Heart right ventricle (tissue), 16 donors: Measurements from ENCODE around the gene FHL3. TPM values are rescaled to one million over a fixed set of nuclear protein-coding genes. Genes with fewer than 3 reads are reported as not detected.

ENCODE experiments used
- ATAC-seq, 8 donors: fragments of 200-7000 bp; cut with Tn5 transposase; one replicate each; pipeline ENCODE4 v1.9.1; 2020; ENCODE audit warnings: mild to moderate bottlenecking in 8 of 8, moderate library complexity in 8 of 8, moderate number of reproducible peaks in 1 of 8
- DNase-seq, 2 donors: peaks; one replicate each; pipeline ENCODE4 v3.0.0-alpha.2; 2020
- H3K27ac ChIP-seq, 10 donors: fragments of 200-600 bp; sonication (generic) in 2 of 10; one replicate each; pipeline versions ENCODE4 v1.5.0 to v1.8.0; 2020 to 2022; ENCODE audit warnings: mild to moderate bottlenecking in 3 of 10
- H3K27me3 ChIP-seq, 7 donors: fragments of 200-600 bp; one replicate each; pipeline ENCODE4 v1.8.0; 2021 to 2022; ENCODE audit warnings: mild to moderate bottlenecking in 2 of 7
- H3K36me3 ChIP-seq, 9 donors: fragments of 200-600 bp; sonication (generic) in 1 of 9; one replicate each; pipeline versions ENCODE4 v1.5.0 to v1.8.0; 2020 to 2022; ENCODE audit warnings: mild to moderate bottlenecking in 2 of 9
- H3K4me1 ChIP-seq, 9 donors: fragments of 200-600 bp; sonication (generic) in 1 of 9; one replicate each; pipeline versions ENCODE4 v1.5.0 to v1.8.0; 2020 to 2022; ENCODE audit warnings: mild to moderate bottlenecking in 4 of 9
- H3K4me3 ChIP-seq, 10 donors: fragments of 200-600 bp; sonication (generic) in 2 of 10; one replicate each; pipeline versions ENCODE4 v1.5.0 to v1.8.0; 2020 to 2022; ENCODE audit warnings: mild to moderate bottlenecking in 7 of 10, moderate library complexity in 2 of 10
- H3K9me3 ChIP-seq, 11 donors: fragments of 200-600 bp in 10 of 11; sonication (generic) in 2 of 11; one replicate each; pipeline versions ENCODE4 v1.5.0 to v1.8.0; 2013 to 2022; ENCODE audit warnings: mild to moderate bottlenecking in 2 of 11, control low read depth in 1 of 11, moderate library complexity in 1 of 11
- WGBS, 2 donors: extraction: QIAGEN DNeasy Blood & Tissue Kit; methylation state at CpG; one replicate each; pipeline ENCODE4 v1.1.7; 2013; ENCODE audit warnings: inconsistent platforms in 1 of 2; 5-methylcytosine and 5-hydroxymethylcytosine counted together
- intact Hi-C, 10 donors: fragments of 100-400 bp; cut with DNase I; formaldehyde crosslinking; loops; one replicate each; pipeline versions ENCODE4 v1.11.1 to v1.14.2; 2022
- polyA plus RNA-seq, 2 donors: library from polyadenylated mRNA; stranded (reverse); fragments of 200-250 nt; gene quantifications; one replicate each; pipeline ENCODE4 v1.2.3, GENCODE V29; 2013
- total RNA-seq, 10 donors: library from RNA; stranded (reverse); fragmentation: NEBNext Ultra II Directional in 3 of 10; extraction: Animal tissue kit (Norgen Biotek cat#: 25700) in 3 of 10; gene quantifications; one replicate each; pipeline versions ENCODE4 v1.2.1 to v1.2.4, GENCODE V29; 2021 to 2023
- TF ChIP-seq, protein P1 (sequence below), 9 donors: fragments of 200-600 bp; sonication (generic) in 2 of 9; IDR thresholded peaks; one replicate each; pipeline versions ENCODE4 v1.5.0 to v1.8.0; 2021 to 2022; ENCODE audit warnings: antibody characterized with exemption in 9 of 9, mild to moderate bottlenecking in 5 of 9, moderate library complexity in 1 of 9
- donor health status: Arrhythmogenic right ventricular cardiomyopathy.
- donor health status: ischemic (EF 13 %, LVEDD 7.1; RV severe dilation, severe dysfunction).
- donor health status: healthy with polysubstance abuse.
- donor health status: DM: no; HTN: yes; CAD: no.
- donor health status: DM: no; HTN: no; CAD: no.
- donor health status: ischemic (EF 25% LVEDD 6.9; RV normal size, moderate dysfunction).
- donor health status: ischemic (EF 25% LVEDD 5.7; RV mildly dilated, moderate dysfunction).
- donor health status: healthy.
- donor health status: DM: yes; HTN: yes; CAD: no.
- donor health status: Ischemic cardiomyopathy.
- donor health status: ischemic (EF 35%, LVEDD 5.7; RV mildly dilated, moderate dysfunction).
- donor health status: nonischemic (EF 11% LVEDD 7.7; RV severe dilation, severe dysfunction).
- donor health status: DM: yes; HTN: yes; CAD: no.
- donor health status: PGD.
- donor health status: ischemic (EF 29% LVEDD 5.4; RV normal size, mild dysfunction).
- donor health status: nonischemic (EF 23%, LVEDD 6.1; RV moderate dilation, normal function).

The FHL3 gene
- total and polyA plus RNA-seq, 12 donors, result 5.8 to 23.8 (median 9.1) TPM

DNA sequence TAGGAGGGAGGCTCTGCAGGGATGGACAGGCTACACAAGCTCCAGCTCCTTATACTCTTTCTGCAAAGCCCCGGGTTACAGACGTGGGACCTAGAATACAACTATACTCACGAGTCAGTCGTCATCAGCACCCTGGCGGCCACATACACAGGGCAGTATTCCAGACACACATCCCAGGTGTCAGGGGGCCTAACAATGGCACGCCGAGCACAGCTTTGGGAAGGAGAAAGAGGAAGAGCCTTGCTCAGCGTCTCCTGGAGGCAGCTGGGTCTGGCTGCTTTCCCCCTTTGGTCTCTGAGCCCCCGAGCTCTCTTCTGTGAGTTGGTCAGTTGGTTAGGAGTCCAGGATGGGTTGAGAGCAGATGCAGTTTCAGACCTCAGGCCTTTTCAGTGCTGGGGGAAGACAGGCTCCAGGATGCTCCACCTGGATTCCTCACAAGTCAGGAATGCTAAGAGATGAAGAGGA, 45.8 kb upstream of the FHL3 start:
- Histone ChIP-seq H3K36me3 (no peaks in the 10 kb centered on the region), H3K4me1 (peaks cover 0 to 9% (median 6%) of the 10 kb centered on the region in 9 donors), H3K27me3 (peaks cover 0 to 41% (median 31%) of the 10 kb centered on the region in 7 donors), H3K27ac (no peak overlapping the region), H3K9me3 (no peaks in the 10 kb centered on the region), H3K4me3 (no peak overlapping the region)
- DNase-seq (no peak), ATAC-seq (no peak)
- 60 to 62% methylated on average over 9 of the region's 9 CpGs for WGBS, 2 donors
- intact Hi-C loops, result loop anchor here in 1 of 10 donors (5.0 kb wide), 1 partner anchor 1306 kb away; no protein-coding TSS in a partner anchor
- TF ChIP-seq, protein P1, sequence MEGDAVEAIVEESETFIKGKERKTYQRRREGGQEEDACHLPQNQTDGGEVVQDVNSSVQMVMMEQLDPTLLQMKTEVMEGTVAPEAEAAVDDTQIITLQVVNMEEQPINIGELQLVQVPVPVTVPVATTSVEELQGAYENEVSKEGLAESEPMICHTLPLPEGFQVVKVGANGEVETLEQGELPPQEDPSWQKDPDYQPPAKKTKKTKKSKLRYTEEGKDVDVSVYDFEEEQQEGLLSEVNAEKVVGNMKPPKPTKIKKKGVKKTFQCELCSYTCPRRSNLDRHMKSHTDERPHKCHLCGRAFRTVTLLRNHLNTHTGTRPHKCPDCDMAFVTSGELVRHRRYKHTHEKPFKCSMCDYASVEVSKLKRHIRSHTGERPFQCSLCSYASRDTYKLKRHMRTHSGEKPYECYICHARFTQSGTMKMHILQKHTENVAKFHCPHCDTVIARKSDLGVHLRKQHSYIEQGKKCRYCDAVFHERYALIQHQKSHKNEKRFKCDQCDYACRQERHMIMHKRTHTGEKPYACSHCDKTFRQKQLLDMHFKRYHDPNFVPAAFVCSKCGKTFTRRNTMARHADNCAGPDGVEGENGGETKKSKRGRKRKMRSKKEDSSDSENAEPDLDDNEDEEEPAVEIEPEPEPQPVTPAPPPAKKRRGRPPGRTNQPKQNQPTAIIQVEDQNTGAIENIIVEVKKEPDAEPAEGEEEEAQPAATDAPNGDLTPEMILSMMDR (IDR thresholded peaks at IDR 0.05), result no peak

DNA sequence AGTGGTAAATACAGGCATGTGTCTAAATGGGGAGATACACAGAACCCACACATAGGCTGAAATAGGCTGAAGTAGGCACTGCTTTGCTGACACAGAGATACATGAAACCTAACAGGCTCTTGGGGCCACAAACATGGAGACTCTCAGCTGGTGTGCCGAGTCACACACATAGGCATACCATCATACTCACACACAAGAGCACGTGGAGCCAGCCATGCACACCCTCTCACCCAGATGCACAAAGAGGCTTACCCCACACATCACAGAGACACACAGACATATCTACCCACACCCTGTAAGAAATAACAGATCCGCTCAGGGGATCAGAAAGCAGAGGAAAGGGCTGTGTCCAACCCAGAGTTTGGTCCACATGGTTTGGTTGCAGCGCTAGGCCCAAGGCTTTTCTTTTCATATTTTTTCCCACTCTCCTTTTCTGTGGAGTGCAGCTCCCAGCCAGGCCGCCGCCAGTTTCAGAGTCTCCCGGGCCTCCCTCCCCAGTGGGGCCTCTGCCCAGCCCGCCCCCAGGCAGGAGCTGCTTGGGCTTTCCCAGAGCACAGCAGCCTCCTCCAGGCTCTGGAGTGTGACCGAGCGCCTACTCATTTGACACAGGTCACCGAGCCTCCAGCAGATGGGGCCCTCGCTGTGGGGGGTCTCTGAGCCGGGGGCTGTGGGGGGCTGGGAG, 45.2 kb upstream of the FHL3 start:
- intact Hi-C loops, result loop anchor here in 1 of 10 donors (5.0 kb wide), 1 partner anchor 1307 kb away; no protein-coding TSS in a partner anchor
- Histone ChIP-seq H3K4me1 (peaks cover 0 to 12% (median 9%) of the 10 kb centered on the region in 9 donors), H3K27me3 (peaks cover 3 to 45% (median 34%) of the 10 kb centered on the region in 7 donors), H3K4me3 (no peak overlapping the region), H3K36me3 (no peaks in the 10 kb centered on the region), H3K9me3 (no peaks in the 10 kb centered on the region), H3K27ac (no peak overlapping the region)
- WGBS, 2 donors, result 56 to 59% methylated on average over 13 of the region's 13 CpGs
- DNase-seq (no peak), ATAC-seq (no peak)
- TF ChIP-seq, protein P1 (IDR thresholded peaks at IDR 0.05), result no peak

DNA sequence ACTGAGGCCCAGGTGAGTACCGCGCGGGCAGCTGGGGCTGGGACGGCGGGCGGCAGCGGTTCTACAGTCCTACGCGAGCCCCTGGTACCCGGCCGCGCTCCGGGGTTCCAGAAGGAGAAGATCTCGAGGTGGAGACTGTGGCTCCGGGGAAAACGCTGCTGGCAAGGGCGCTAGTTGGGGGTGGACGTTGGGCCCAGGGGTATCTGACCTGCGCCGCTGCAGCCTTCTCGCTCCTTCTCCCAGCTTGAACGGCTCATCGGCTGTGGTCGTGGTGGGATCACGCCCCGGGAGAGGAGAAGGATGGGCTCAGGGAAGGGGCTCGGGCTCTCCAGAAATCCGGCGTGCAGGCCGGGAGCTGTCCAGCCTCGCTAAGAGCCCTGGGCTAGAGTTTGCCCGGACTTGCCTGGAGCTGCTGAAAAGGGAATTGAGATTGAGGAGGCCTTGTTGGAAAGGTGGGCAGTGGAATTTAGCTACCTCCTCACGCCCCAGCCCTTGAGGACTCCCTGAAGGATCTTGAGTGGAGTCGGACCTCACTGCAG, 42.4 kb upstream of the FHL3 start:
- TF ChIP-seq, protein P1 (IDR thresholded peaks at IDR 0.05), result no peak
- peak overlapping the region in 3 of 10 donors; percentile 34 to 51 (median 37) for H3K27ac ChIP-seq
- WGBS, 2 donors, result 7 to 15% methylated on average over 33 to 34 of the region's 34 CpGs
- no peak for ATAC-seq
- no peaks in the 10 kb centered on the region for H3K9me3 ChIP-seq
- H3K27me3 ChIP-seq, result peaks cover 28 to 60% (median 46%) of the 10 kb centered on the region in 7 donors
- no peaks in the 10 kb centered on the region for H3K36me3 ChIP-seq
- peak overlapping the region; percentile 53 to 82 (median 66) for H3K4me3 ChIP-seq
- intact Hi-C loops, result loop anchor here in 5 of 10 donors (5.0 to 10.0 kb wide), 5 partner anchors 90 to 1265 kb away; no protein-coding TSS in a partner anchor
- no peak for DNase-seq
- peaks cover 9 to 26% (median 23%) of the 10 kb centered on the region in 9 donors for H3K4me1 ChIP-seq

DNA sequence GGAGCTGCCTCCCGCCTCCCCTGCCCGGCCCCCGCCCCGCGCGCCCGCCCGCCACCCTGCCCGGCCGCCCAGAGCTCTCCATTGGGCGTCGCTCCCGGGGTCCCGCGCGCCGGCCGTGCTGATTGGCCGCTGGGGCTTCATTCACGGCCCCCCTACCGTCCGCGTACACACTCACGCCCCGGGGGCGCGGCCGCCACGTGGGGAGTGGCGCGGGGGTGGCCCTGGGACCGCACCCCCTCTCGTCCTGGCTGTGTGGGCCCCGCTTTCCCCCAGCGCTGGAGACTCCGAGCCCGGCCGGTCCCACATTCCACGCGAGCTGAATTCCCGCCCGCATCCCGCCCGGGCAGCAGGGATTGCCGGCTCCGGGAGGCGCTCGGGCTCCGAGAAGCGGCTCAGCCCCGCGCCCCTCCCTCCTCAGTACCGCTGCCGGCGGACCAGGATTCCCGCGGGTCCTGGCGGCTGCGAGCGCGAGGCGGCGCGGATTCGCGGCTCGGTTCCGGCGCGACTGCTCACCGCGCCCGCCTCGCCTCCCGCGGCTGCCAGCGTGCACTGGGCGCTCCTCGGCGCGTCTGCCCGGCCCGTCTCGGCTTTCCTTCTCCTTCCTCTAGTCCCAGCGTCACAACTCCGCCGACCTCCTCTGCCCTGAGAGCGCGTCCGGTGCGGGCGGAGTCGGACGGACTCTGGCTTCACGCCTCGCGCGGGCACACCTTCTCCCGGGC, 41.7 kb upstream of the FHL3 start:
- intact Hi-C loops, result loop anchor here in 5 of 10 donors (5.0 to 10.0 kb wide), 5 partner anchors 90 to 1265 kb away; no protein-coding TSS in a partner anchor
- Histone ChIP-seq H3K27me3 (peaks cover 33 to 67% (median 52%) of the 10 kb centered on the region in 7 donors), H3K27ac (peak overlapping the region in 5 of 10 donors; percentile 4 to 51 (median 35)), H3K36me3 (no peaks in the 10 kb centered on the region), H3K4me1 (peaks cover 9 to 26% (median 23%) of the 10 kb centered on the region in 9 donors), H3K4me3 (peak overlapping the region; percentile 53 to 82 (median 66)), H3K9me3 (no peaks in the 10 kb centered on the region)
- TF ChIP-seq, protein P1 (IDR thresholded peaks at IDR 0.05), result peak in 4 of 9 donors; percentile 12 to 40 (median 40)
- DNase-seq, result peak; percentile 85 to 91
- peak; percentile 94 to 98 (median 96) for ATAC-seq
- 0 to 1% methylated on average over 56 to 99 of the region's 99 CpGs for WGBS, 2 donors
